CD4-positive, alpha-beta T cell (primary cell): Measurements from ENCODE around the gene RIT2. TPM values are rescaled to one million over a fixed set of nuclear protein-coding genes. Genes with fewer than 3 reads are reported as not detected.

Experiments
- ATAC-seq: fragments of 200-7000 bp; cut with Tn5 transposase; one replicate; pipeline ENCODE4 v1.10.0; 2022; ENCODE audit warnings: mild to moderate bottlenecking; ENCODE audit not compliant: poor library complexity
- CTCF ChIA-PET: fragments of 350-600 bp; sonication (Branson Sonifier 250); formaldehyde crosslinking; loops from one replicate; lab custom pipeline; 2021; ENCODE audit warnings: antibody characterized with exemption, inconsistent platforms; lab: Charles Lee
- POLR2A ChIA-PET: fragments of 350-600 bp; sonication (Branson Sonifier 250); formaldehyde crosslinking; loops from one replicate; lab custom pipeline; 2021; ENCODE audit warnings: antibody characterized with exemption, inconsistent platforms; lab: Charles Lee
- DNase-seq, 14 experiments: peaks; one replicate each; pipeline ENCODE4 v3.0.0-alpha.2; 2013 to 2020; ENCODE audit warnings: mixed read lengths in 2 of 14
- H3K27ac ChIP-seq, 2 donors: one replicate each; pipeline versions ENCODE4 v1.5.1 to v1.7.0; 2013; ENCODE audit warnings: low read length in 2 of 2, low read depth in 1 of 2, mild to moderate bottlenecking in 1 of 2
- H3K27me3 ChIP-seq, 2 experiments: 1 replicate in 1 of 2; 2 replicates in 1 of 2; pipeline versions ENCODE4 v1.6.1 to v1.7.0; 2013; ENCODE audit warnings: low read length in 2 of 2, control low read depth in 1 of 2, mild to moderate bottlenecking in 1 of 2, moderate library complexity in 1 of 2; ENCODE audit not compliant: insufficient read depth in 2 of 2, control insufficient read depth in 1 of 2
- H3K36me3 ChIP-seq: one replicate; pipeline ENCODE4 v1.6.1; 2013; ENCODE audit warnings: low read length, control low read depth; ENCODE audit not compliant: insufficient read depth
- H3K4me1 ChIP-seq: one replicate; pipeline ENCODE4 v1.6.1; 2013; ENCODE audit warnings: low read length, control low read depth; ENCODE audit not compliant: insufficient read depth
- H3K4me3 ChIP-seq: one replicate; pipeline ENCODE4 v1.5.1; 2013; ENCODE audit warnings: mild to moderate bottlenecking, low read length, moderate library complexity
- H3K9me3 ChIP-seq, 2 experiments: 1 replicate in 1 of 2; 2 replicates in 1 of 2; pipeline versions ENCODE4 v1.6.1 to v1.7.0; 2013; ENCODE audit warnings: low read length in 2 of 2, mild to moderate bottlenecking in 2 of 2, control low read depth in 1 of 2, moderate library complexity in 1 of 2; ENCODE audit not compliant: control insufficient read depth in 1 of 2, insufficient read depth in 1 of 2
- H3K27ac Mint-ChIP-seq: one replicate; pipeline ENCODE4 v1.8.0; 2020; ENCODE audit warnings: mixed read lengths
- H3K27me3 Mint-ChIP-seq: one replicate; pipeline ENCODE4 v1.8.0; 2021; ENCODE audit warnings: mixed read lengths
- H3K36me3 Mint-ChIP-seq: one replicate; pipeline ENCODE4 v1.8.0; 2021; ENCODE audit warnings: low read depth, mixed read lengths
- H3K4me1 Mint-ChIP-seq: one replicate; pipeline ENCODE4 v1.8.0; 2021; ENCODE audit warnings: low read depth, mixed read lengths
- H3K4me3 Mint-ChIP-seq: one replicate; pipeline ENCODE4 v1.8.0; 2020; ENCODE audit warnings: mild to moderate bottlenecking, mixed read lengths
- H3K9me3 Mint-ChIP-seq: one replicate; pipeline ENCODE4 v1.8.0; 2020; ENCODE audit warnings: mixed read lengths
- intact Hi-C, 2 experiments: fragments of 100-400 bp; cut with DNase I in 1 of 2; cut with micrococcal nuclease in 1 of 2; formaldehyde crosslinking; loops; one replicate each; pipeline versions ENCODE4 v1.15.1 to v1.9.0; 2023 to 2025; cut with DNase I, micrococcal nuclease
- total RNA-seq, 174 experiments: library from RNA in 2 of 174; stranded (reverse) in 2 of 174; gene quantifications; one replicate each; pipeline ENCODE4 v1.2.3 and lab custom pipeline; 2021 to 2026
- TF ChIP-seq, protein P1 (sequence below): fragments of 200-600 bp; IDR thresholded peaks from one replicate; pipeline ENCODE4 v1.8.0; 2022; ENCODE audit warnings: antibody characterized with exemption, mild to moderate bottlenecking

Gene RIT2
- total RNA-seq, 2 experiments from 2014 or later = not detected

- no peaks in the 10 kb centered on the region for H3K4me1 Mint-ChIP-seq
Observed at GRCh38 chr18:42977982-42978637, 137.4 kb downstream of the RIT2 start.

GRCh38 chr18:42976869-42977590 lies 138.5 kb downstream of the RIT2 start:
- Histone ChIP-seq H3K27me3 (no peaks in the 10 kb centered on the region), H3K4me1 (no peaks in the 10 kb centered on the region), H3K36me3 (no peaks in the 10 kb centered on the region), H3K9me3 (no peaks in the 10 kb centered on the region), H3K4me3 (no peak overlapping the region), H3K27ac (no peak overlapping the region)
- no peaks in the 10 kb centered on the region for H3K36me3 Mint-ChIP-seq
- ChIA-PET POLR2A (no interaction called here), CTCF (no interaction called here)
- H3K27me3 Mint-ChIP-seq = no peaks in the 10 kb centered on the region
- no peaks in the 10 kb centered on the region for H3K4me1 Mint-ChIP-seq
- TF ChIP-seq, protein P1, sequence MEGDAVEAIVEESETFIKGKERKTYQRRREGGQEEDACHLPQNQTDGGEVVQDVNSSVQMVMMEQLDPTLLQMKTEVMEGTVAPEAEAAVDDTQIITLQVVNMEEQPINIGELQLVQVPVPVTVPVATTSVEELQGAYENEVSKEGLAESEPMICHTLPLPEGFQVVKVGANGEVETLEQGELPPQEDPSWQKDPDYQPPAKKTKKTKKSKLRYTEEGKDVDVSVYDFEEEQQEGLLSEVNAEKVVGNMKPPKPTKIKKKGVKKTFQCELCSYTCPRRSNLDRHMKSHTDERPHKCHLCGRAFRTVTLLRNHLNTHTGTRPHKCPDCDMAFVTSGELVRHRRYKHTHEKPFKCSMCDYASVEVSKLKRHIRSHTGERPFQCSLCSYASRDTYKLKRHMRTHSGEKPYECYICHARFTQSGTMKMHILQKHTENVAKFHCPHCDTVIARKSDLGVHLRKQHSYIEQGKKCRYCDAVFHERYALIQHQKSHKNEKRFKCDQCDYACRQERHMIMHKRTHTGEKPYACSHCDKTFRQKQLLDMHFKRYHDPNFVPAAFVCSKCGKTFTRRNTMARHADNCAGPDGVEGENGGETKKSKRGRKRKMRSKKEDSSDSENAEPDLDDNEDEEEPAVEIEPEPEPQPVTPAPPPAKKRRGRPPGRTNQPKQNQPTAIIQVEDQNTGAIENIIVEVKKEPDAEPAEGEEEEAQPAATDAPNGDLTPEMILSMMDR = no peak
- DNase-seq (no peak), ATAC-seq (no peak)
- peaks cover 6% of the 10 kb centered on the region for H3K9me3 Mint-ChIP-seq
- no peak overlapping the region for H3K27ac Mint-ChIP-seq
- H3K4me3 Mint-ChIP-seq = no peak overlapping the region
- intact Hi-C loops = no loop called here

More at GRCh38 chr18:42977982-42978637, 137.4 kb downstream of the RIT2 start:
- Histone ChIP-seq H3K27ac (no peak overlapping the region), H3K36me3 (no peaks in the 10 kb centered on the region), H3K4me3 (no peak overlapping the region), H3K9me3 (no peaks in the 10 kb centered on the region), H3K4me1 (no peaks in the 10 kb centered on the region), H3K27me3 (no peaks in the 10 kb centered on the region)
- no peak for ATAC-seq
- Mint-ChIP-seq H3K36me3 (no peaks in the 10 kb centered on the region), H3K27me3 (no peaks in the 10 kb centered on the region), H3K9me3 (peaks cover 5% of the 10 kb centered on the region), H3K27ac (no peak overlapping the region), H3K4me3 (no peak overlapping the region)
- intact Hi-C loops = no loop called here
- ChIA-PET POLR2A (no interaction called here), CTCF (no interaction called here)
- TF ChIP-seq, protein P1 = no peak
- DNase-seq = no peak

GRCh38 chr18:42969366-42969765 lies 146.1 kb downstream of the RIT2 start:
- Histone ChIP-seq H3K4me3 (no peak overlapping the region), H3K27ac (no peak overlapping the region), H3K36me3 (no peaks in the 10 kb centered on the region), H3K4me1 (no peaks in the 10 kb centered on the region), H3K9me3 (no peaks in the 10 kb centered on the region), H3K27me3 (no peaks in the 10 kb centered on the region)
- H3K27ac Mint-ChIP-seq = no peak overlapping the region
- peaks cover 8% of the 10 kb centered on the region for H3K9me3 Mint-ChIP-seq
- ATAC-seq (no peak), DNase-seq (no peak)
- TF ChIP-seq, protein P1 = no peak
- ChIA-PET CTCF (no interaction called here), POLR2A (no interaction called here)
- intact Hi-C loops = no loop called here
- no peaks in the 10 kb centered on the region for H3K27me3 Mint-ChIP-seq
- H3K4me3 Mint-ChIP-seq = no peak overlapping the region
- H3K4me1 Mint-ChIP-seq = no peaks in the 10 kb centered on the region
- no peaks in the 10 kb centered on the region for H3K36me3 Mint-ChIP-seq
